Left lung (tissue), 10 donors: ENCODE data around the gene SLC34A1. TPM values are rescaled to one million over a fixed set of nuclear protein-coding genes. Genes with fewer than 3 reads are reported as not detected.
A peak's percentile ranks its signal among the peaks of the same experiment; 100 is the strongest.

Experiments
- ATAC-seq: fragments of 200-7000 bp; cut with Tn5 transposase; one replicate; pipeline ENCODE4 v1.9.1; 2020; ENCODE audit warnings: moderate library complexity
- DNase-seq, 4 donors: peaks; one replicate each; pipeline ENCODE4 v3.0.0-alpha.2; 2013 to 2020
- H3K27ac ChIP-seq, 2 donors: fragments of 200-600 bp; sonication (generic) in 1 of 2; one replicate each; pipeline versions ENCODE4 v1.5.0 to v1.8.0; 2020 to 2021
- H3K27me3 ChIP-seq, 2 donors: fragments of 200-600 bp; sonication (generic) in 1 of 2; one replicate each; pipeline versions ENCODE4 v1.5.0 to v1.8.0; 2020 to 2021
- H3K36me3 ChIP-seq, 2 donors: fragments of 200-600 bp; sonication (generic) in 1 of 2; one replicate each; pipeline versions ENCODE4 v1.5.0 to v1.8.0; 2020 to 2021
- H3K4me1 ChIP-seq, 2 donors: fragments of 200-600 bp; one replicate each; pipeline ENCODE4 v1.8.0; 2021
- H3K4me3 ChIP-seq, 2 donors: fragments of 200-600 bp; sonication (generic) in 1 of 2; one replicate each; pipeline versions ENCODE4 v1.5.0 to v1.8.0; 2020 to 2021; ENCODE audit warnings: mild to moderate bottlenecking in 1 of 2
- H3K9me3 ChIP-seq, 2 donors: fragments of 200-600 bp; sonication (generic) in 1 of 2; one replicate each; pipeline versions ENCODE4 v1.5.0 to v1.8.0; 2020 to 2021
- CTCF ChIP-seq, 2 donors: fragments of 200-600 bp; sonication (generic) in 1 of 2; IDR thresholded peaks; one replicate each; pipeline versions ENCODE4 v1.5.0 to v1.8.0; 2021; ENCODE audit warnings: antibody characterized with exemption in 2 of 2
- intact Hi-C, 2 donors: fragments of 100-400 bp; cut with DNase I; formaldehyde crosslinking; loops; one replicate each; pipeline versions ENCODE4 v1.11.2 to v1.14.2; 2022
- polyA plus RNA-seq, 6 donors: library from polyadenylated mRNA; unstranded; fragments of 120-200 nt; gene quantifications; one replicate each; pipeline ENCODE4 v1.2.1, GENCODE V29; 2013; ENCODE audit not compliant: insufficient read length in 6 of 6
- total RNA-seq, 2 donors: library from RNA; stranded (reverse); fragmentation: NEBNext Ultra II Directional; extraction: Animal tissue kit (Norgen Biotek cat#: 25700); gene quantifications; one replicate each; pipeline ENCODE4 v1.2.1, GENCODE V29; 2021
- donor health status: DM: no; HTN: yes; CAD: no.
- donor health status: DM: no; HTN: no; CAD: no.

SLC34A1 gene
- total and polyA plus RNA-seq, 8 donors: 0.18 to 1.7 (median 0.36) TPM; not detected in 3

- Histone ChIP-seq H3K9me3 (no peaks in the 10 kb centered on the region), H3K27ac (peak overlapping the region; percentile 70 to 96), H3K27me3 (no peaks in the 10 kb centered on the region), H3K4me1 (peaks cover 12 to 75% of the 10 kb centered on the region in 2 donors), H3K4me3 (peak overlapping the region in 1 of 2 donors; percentile 91), H3K36me3 (peaks cover 0 to 34% of the 10 kb centered on the region in 2 donors)
- no peak for DNase-seq
- intact Hi-C loops: no loop called here
- TF ChIP-seq CTCF (IDR thresholded peaks at IDR 0.05): no peak
- ATAC-seq: no peak
Measured at GRCh38 chr5:177428574-177429217, 44.5 kb downstream of the SLC34A1 start.

GRCh38 chr5:177429248-177430040 is 45.2 kb downstream of the SLC34A1 start:
- ATAC-seq (peak; percentile 8), DNase-seq (peak in 2 of 4 donors; percentile 91 to 93)
- H3K4me1 ChIP-seq: peaks cover 12 to 79% of the 10 kb centered on the region in 2 donors
- intact Hi-C loops: no loop called here
- no peaks in the 10 kb centered on the region for H3K27me3 ChIP-seq
- no peak for TF ChIP-seq CTCF (IDR thresholded peaks at IDR 0.05)
- peak overlapping the region; percentile 70 to 96 for H3K27ac ChIP-seq
- peaks cover 0 to 42% of the 10 kb centered on the region in 2 donors for H3K36me3 ChIP-seq
- H3K4me3 ChIP-seq: peak overlapping the region in 1 of 2 donors; percentile 91
- no peaks in the 10 kb centered on the region for H3K9me3 ChIP-seq

GRCh38 chr5:177430140-177430951 is 46.1 kb downstream of the SLC34A1 start:
- H3K27ac ChIP-seq: peak overlapping the region in 1 of 2 donors; percentile 96
- H3K4me1 ChIP-seq: peaks cover 10 to 73% of the 10 kb centered on the region in 2 donors

GRCh38 chr5:177430972-177431316 is 46.7 kb downstream of the SLC34A1 start:
- no peak for DNase-seq
- peak overlapping the region in 1 of 2 donors; percentile 18 for H3K4me3 ChIP-seq
- ATAC-seq: no peak
- TF ChIP-seq CTCF (IDR thresholded peaks at IDR 0.05): no peak
- no peaks in the 10 kb centered on the region for H3K27me3 ChIP-seq
- peaks cover 6 to 69% of the 10 kb centered on the region in 2 donors for H3K4me1 ChIP-seq
- intact Hi-C loops: no loop called here
- H3K36me3 ChIP-seq: peaks cover 0 to 57% of the 10 kb centered on the region in 2 donors
- peak overlapping the region in 1 of 2 donors; percentile 96 for H3K27ac ChIP-seq
- no peaks in the 10 kb centered on the region for H3K9me3 ChIP-seq

More at GRCh38 chr5:177430140-177430951, 46.1 kb downstream of the SLC34A1 start:
- no peaks in the 10 kb centered on the region for H3K9me3 ChIP-seq
- no peaks in the 10 kb centered on the region for H3K27me3 ChIP-seq
- DNase-seq: no peak
- no peak for ATAC-seq
- H3K36me3 ChIP-seq: peaks cover 0 to 51% of the 10 kb centered on the region in 2 donors
- no peak for TF ChIP-seq CTCF (IDR thresholded peaks at IDR 0.05)
- intact Hi-C loops: no loop called here
- peak overlapping the region in 1 of 2 donors; percentile 1 for H3K4me3 ChIP-seq
